Activated gamma-delta T cell treated with Interleukin-2 at 50 U/mL for 16 hours (primary cell): ENCODE data around the gene SPRYD3.

ENCODE experiments used
- DNase-seq: peaks from one replicate; pipeline ENCODE4 v3.0.0-alpha.2; 2020

SPRYD3 gene

GRCh38 chr12:53077030-53077429, 2.2 kb downstream of the SPRYD3 start:
- DNase-seq = no peak

GRCh38 chr12:53076461-53076860, 2.7 kb downstream of the SPRYD3 start:
- DNase-seq = no peak

- no peak for DNase-seq
Observed at GRCh38 chr12:53074999-53075370, 4.2 kb downstream of the SPRYD3 start.

- DNase-seq = no peak
Observed at GRCh38 chr12:53074283-53074998, 4.7 kb downstream of the SPRYD3 start.

DNA sequence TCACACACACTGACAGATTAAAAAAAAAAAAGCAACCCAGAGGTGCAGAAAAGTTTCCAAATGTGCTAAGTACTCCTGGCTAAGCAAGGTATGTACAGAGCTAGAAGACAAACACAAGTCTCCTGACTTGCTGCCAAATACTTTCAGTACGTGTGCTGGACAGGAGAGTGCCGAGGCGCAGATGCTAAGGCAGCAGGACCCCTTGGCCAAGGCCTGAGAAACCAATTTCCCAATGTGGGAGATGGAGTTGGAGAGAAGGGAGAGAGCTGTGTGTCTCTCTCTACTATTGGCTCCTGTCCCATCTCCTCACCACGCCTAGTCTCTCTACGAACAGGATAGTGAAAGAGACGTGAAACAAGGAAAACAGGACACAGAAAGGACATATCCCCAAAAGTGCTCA, 5.3 kb downstream of the SPRYD3 start:
- DNase-seq = no peak

DNA sequence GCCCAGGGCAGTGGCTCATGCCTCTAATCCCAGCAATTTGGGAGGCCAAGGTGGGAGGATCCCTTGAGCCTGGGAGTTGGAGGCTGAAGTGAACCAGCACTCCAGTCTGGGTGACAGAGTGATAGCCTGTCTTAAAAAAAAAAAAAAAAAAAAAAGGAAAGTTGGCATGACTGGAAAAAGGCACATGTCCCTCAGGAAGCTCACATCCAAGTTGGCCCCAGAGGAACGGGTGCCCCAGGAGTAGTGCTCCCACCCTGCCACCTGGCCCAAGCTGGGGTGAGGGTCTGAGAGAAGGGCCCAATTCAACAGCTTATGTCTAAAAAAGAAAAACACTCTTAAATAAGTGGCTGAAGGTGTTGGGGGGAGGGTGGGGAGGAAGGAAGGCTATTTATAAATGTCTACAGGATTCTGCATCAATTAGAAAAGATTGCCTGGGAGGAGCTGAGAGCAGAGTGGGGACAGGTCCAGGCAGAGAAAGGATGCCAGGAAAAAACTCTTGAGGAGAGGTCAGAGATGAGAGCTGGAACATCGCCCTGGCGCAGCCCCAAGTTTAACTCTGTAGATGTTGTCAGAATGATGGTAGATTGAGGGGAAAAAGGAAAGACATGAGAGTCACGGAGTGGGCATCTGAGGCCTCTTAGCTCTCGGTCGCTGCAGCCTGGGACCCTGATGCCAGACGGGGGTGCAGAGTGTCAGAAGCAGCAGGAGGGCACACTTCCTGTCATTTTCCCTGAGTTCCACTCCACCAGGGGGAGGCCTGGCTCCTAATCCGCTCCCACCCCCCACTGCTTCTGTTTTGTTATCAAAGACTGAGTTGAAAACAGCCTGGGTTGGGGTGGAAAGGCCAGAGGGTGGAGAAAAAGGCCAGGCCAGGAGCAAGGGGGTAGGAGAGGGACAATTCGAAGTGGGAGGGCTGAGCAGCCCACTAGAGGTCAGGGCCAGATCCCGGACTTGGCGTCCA, 7.3 kb downstream of the SPRYD3 start:
- no peak for DNase-seq

GRCh38 chr12:53070877-53071492, 8.2 kb downstream of the SPRYD3 start:
- no peak for DNase-seq

DNA sequence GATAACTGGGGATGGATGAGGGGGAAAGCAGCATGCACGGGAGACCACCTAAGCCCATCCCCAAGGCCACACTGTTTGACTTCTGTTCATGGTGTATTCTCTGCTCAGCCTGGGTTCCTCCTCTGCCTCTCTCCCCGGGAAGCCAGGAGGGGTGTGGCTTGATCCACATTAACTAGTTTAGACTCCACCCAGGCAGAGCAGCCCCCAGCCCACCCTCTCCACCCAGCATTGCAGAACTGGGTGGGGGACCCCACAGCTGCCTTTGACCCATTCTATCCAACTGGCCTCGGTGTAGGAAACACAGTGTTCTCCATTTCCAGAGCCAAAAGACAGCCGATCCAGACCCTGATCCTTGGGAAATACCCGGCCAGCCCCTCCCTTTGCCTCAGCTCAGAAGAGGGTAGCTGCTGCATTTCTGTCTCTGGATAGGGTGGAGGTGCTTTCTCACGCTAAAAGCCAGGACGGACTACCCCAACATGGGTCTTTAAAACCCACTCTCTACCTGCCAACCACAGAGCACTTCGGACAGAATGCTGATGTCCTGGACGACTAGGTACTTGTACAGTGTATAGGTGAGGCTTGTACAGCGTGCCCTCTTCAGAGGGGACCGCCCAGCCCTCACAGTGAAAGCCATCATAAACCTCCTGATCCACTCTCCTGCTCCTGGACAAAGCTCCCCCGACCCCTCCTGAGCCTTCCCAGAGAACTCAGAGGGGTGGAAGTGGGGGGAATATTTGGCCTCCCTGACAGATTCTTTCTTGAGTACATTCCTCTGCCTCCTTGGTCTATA, 9.4 kb downstream of the SPRYD3 start:
- no peak for DNase-seq

DNA sequence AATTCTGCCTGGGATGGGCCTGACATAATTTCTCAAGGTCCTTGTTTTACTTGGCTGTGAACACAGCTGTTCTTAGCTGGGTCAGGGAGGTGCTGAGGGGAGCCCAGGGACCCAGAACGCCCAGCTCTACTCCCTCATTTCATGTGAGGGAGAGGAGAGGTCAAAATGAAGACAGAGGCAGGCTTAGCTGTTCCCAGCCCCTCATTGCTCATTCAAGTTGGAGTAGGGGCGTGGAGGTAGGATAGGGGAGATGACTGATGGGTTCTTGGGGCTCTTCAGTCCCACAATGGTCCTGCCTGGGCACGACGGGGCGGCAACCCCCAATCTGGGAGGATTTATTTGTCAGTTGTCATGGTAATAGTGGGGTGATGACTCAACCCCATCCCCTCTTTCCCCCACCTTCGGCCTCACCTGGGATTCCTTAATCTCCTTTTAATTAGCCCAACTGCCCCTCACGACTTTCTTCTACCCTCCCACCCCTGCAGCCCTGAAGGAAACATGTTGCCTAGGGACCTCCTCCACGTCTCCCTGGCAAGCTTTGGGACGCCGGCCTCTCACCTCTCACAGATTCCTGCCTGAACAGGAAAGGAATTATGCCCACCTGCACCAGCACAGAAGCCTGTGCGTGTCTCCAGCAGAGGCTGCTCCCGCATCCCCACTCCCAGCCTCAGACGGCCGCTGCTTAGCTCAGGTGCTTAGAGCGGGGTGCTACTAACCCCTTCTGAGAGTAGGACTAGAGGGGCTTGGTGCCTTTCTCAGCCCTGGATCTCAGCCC, 10.2 kb downstream of the SPRYD3 start:
- no peak for DNase-seq

GRCh38 chr12:53067993-53068770, 11.0 kb downstream of the SPRYD3 start:
- DNase-seq = no peak

DNA sequence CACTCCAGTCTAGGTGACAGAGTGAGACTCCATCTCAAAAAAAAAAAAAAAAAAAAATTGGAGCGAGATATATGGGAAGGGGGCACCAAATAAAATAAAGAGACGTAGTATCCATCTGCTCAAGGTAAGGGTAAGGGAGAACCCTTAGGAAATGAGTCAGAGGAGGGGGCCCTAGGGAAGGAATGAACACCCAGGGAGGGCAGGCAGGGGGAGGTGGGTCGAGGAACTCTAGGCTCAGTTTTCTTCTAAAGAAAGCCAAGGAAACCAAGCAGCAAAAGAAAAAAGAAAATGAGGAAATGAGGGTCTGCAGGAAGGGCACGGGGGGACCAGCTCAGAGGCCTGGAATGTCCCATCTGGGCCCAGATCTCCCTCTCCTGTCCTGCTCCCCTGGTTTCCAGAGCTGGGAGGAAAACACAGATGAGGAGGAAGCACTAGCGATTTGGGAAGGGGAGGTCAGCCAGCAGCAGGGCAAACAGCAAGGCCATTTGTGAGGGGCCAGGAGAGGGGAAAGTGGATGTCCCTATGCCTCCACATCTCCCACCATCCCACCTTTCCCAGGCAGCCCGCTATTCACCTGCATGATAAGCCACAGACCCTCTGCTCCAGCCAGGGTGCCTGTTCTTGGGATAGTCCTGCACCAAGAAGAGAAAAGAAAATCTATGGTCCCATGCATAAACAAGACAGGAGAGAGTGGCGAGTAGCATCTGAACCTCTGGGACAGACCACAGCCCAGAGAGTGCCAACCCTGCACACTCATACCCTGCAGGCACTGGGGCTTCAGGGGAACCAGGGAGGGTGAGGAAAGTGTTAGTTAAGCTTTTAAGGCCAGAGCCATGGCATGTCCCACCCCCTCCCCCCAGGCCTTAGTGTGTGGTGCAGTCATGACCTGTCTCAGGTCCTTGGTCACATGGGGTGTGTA, 11.9 kb downstream of the SPRYD3 start:
- DNase-seq = no peak

DNA sequence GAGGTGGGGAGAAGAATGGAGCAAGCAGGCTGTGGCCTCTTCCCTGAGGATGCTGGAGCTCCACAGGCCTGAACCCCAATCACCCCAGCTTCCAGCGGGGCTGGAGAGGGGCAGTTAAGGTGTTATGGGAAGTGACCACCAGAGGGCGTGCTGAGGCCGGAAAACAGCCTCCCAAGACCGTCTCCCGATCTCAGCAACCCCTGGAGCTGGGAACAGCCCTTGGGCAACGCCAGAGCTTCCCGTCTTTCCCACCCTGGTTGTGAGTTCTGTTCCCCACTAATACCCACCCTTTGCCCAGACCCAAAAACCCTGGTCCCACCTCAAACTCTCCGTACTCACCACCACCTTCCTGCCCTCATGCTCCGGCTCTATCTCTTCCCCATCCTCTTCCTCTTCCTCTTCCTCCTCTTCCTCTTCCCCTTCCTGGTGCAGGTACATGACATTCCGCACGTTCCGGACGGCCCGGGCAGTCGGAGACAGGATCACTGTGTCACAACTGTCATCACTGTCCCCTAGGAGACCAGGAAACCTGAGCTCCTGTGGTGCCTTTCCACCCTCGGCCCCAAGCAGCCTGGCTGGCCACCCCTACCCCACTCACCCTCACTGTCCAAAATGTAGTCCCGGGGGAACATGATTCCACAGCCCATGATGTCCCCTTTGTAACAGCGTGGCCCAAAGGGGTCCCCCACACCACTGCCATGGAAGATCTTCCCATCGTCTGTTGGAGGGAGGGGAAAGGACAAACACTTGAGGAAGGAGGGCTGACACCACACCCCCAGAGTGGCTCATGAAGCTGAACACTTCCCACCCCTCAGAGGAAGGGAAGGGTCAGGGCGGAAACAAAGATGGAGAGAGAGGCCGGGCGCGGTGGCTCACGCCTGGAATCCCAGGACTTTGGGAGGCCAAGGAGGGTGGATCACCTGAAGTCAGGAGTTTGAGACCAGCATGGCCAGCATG, 12.9 kb downstream of the SPRYD3 start:
- peak; percentile 66 for DNase-seq

DNA sequence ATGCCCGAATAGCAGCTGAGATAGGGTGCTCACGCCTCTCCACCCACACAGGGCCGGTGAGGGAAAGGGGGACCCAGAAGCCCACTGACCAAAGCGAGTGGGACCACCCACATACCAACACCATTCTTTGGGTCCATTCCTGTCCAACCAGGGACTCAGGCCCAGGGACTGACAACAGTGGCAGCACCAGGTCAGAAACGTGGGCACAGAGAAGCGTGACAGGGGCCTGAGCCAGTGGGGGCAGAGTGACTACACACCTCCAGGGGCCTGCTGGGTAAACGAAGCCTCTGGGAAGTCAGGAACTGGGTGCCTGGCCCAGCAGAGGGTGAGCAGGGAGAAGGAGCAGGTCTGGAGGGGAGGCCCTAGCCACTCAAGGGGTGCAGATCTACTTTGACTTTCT, 13.7 kb downstream of the SPRYD3 start:
- no peak for DNase-seq

DNA sequence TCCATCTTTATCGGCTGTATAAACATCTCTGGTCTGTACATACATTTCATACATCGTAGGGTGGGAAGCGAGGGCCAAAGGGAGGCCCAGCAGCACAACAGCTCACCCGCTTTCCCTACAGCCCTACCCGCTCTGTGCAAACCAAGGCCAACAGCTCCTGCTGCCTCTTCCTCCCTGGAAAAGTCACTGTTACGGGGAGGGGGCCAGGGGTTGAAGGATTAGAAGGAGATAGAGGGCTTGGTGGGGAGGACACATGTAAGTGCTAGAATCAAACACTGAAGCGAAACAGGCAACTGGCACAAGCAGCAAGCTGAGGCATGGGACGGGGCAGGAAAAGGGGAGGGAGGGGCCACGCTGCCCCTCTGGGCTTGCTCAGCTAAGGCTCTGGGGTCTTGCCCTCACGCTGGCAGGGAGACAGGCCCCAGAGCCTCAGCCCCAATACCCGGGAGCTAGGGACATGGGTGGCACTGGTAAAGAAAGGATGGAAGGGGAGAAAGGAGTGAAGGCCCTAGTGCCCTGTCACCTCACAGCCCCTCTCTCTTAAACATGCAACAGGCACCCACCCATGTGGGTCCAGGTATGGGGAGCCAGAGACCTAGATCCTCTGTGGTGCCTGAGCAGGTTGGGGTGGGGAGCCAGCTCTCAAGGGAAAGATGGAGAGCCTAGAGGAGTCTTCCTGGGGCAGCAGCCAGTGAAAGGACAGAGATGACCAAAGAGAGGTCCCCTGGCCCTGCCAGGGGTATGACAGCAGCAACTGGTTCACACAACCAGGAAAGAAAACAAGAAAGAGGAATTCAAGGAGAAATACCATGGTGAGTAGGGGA, 14.4 kb downstream of the SPRYD3 start:
- DNase-seq = no peak

GRCh38 chr12:53063708-53064612, 15.2 kb downstream of the SPRYD3 start:
- no peak for DNase-seq

- DNase-seq = no peak
Observed at GRCh38 chr12:53062977-53063707, 16.0 kb downstream of the SPRYD3 start.
